OCI-LY1 (cell line): Measurements from ENCODE around the gene RAB4A.

Experiments
- H2AFZ ChIP-seq: fragments of 200-600 bp; sonication (generic), shearing (Covaris generic); 2 replicates; pipeline ENCODE4 v1.6.0; 2014; ENCODE audit warnings: antibody characterized with exemption, mild to moderate bottlenecking, low read length
- H3F3A ChIP-seq: fragments of 200-600 bp; sonication (generic), shearing (Covaris generic); 2 replicates; pipeline ENCODE4 v1.6.0; 2014; ENCODE audit warnings: mild to moderate bottlenecking, antibody characterized with exemption, low read length, moderate library complexity; ENCODE audit not compliant: insufficient read depth
- H3K27ac ChIP-seq: fragments of 200-600 bp; sonication (generic); 2 replicates; pipeline ENCODE4 v1.5.1; 2014; ENCODE audit warnings: low read length, mixed run types, mild to moderate bottlenecking, low read depth; ENCODE audit not compliant: poor library complexity, severe bottlenecking
- H3K27me3 ChIP-seq: fragments of 200-600 bp; sonication (generic); 2 replicates; pipeline ENCODE4 v1.6.0; 2014; ENCODE audit warnings: antibody characterized with exemption, mild to moderate bottlenecking, low read length, moderate library complexity; ENCODE audit not compliant: insufficient read depth
- H3K36me3 ChIP-seq: fragments of 200-600 bp; sonication (generic); 2 replicates; pipeline ENCODE4 v1.6.1; 2014; ENCODE audit warnings: mild to moderate bottlenecking, antibody characterized with exemption, low read length, moderate library complexity, mixed read lengths; ENCODE audit not compliant: insufficient read depth
- H3K4me1 ChIP-seq: fragments of 200-600 bp; sonication (generic); 2 replicates; pipeline ENCODE4 v1.5.1; 2014; ENCODE audit warnings: mild to moderate bottlenecking, low read length, moderate library complexity; ENCODE audit not compliant: insufficient read depth, severe bottlenecking
- H3K4me2 ChIP-seq: fragments of 200-600 bp; sonication (generic), shearing (Covaris generic); 2 replicates; pipeline ENCODE4 v1.6.1; 2014; ENCODE audit warnings: low read length
- H3K4me3 ChIP-seq: fragments of 200-600 bp; sonication (generic); 2 replicates; pipeline ENCODE4 v1.5.1; 2014; ENCODE audit warnings: low read length, low read depth, mild to moderate bottlenecking, mixed read lengths; ENCODE audit not compliant: poor library complexity, severe bottlenecking
- H3K79me2 ChIP-seq: fragments of 200-600 bp; shearing (Covaris generic); 2 replicates; pipeline ENCODE4 v1.6.1; 2016; ENCODE audit warnings: mixed run types, low read length, mixed read lengths; ENCODE audit not compliant: insufficient read depth
- H3K9ac ChIP-seq: fragments of 200-600 bp; sonication (generic), shearing (Covaris generic); 2 replicates; pipeline ENCODE4 v1.6.1; 2014; ENCODE audit warnings: mild to moderate bottlenecking, low read length, mixed read lengths
- H3K9me2 ChIP-seq: fragments of 200-600 bp; sonication (generic), shearing (Covaris generic); 2 replicates; pipeline ENCODE4 v1.6.1; 2014; ENCODE audit warnings: low read depth, mild to moderate bottlenecking, low read length, mixed read lengths
- H3K9me3 ChIP-seq: fragments of 200-600 bp; shearing (Covaris generic); 2 replicates; pipeline ENCODE4 v1.6.1; 2014; ENCODE audit warnings: low read length, mixed read lengths
- H4K20me1 ChIP-seq: fragments of 200-600 bp; sonication (generic), shearing (Covaris generic); 2 replicates; pipeline ENCODE4 v1.6.0; 2016; ENCODE audit warnings: mild to moderate bottlenecking, low read length; ENCODE audit not compliant: insufficient read depth
- EZH2 ChIP-seq: fragments of 200-600 bp; sonication (generic), shearing (Covaris generic); IDR thresholded peaks from 2 replicates; pipeline ENCODE4 v1.8.0; 2017; ENCODE audit warnings: borderline replicate concordance, mixed run types, mild to moderate bottlenecking, antibody characterized with exemption, low read length, moderate library complexity, mixed read lengths
- TF ChIP-seq, protein P1 (sequence below): fragments of 200-600 bp; sonication (generic), shearing (Covaris generic); IDR thresholded peaks from 2 replicates; pipeline ENCODE4 v1.5.1; 2017; ENCODE audit warnings: mild to moderate bottlenecking, antibody characterized with exemption, low read length, moderate library complexity, mixed read lengths

Gene RAB4A

DNA sequence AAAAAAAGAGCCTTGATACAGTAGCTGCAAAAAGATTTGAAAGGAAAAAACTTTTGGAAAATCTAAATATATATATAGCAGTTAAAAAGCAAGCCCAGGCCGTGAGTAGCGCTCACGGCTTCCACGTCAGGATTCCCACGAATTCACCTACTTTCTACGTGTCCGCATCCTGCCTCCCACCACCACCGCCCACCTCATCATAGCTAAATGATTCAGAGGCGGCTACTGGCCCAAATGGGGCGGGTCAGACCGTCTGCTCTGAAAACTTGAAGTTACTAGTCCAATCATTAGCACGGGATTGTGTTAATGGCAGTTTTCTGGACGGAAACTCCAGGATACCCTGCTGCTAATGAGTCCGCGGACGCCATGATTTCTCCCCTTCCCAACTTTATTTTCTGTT lies 73.2 kb downstream of the RAB4A start:
- H3K4me2 ChIP-seq, result 0 out of 2 replicates have a peak overlapping the region, but pooled peaks have one; percentile 68
- no peaks in the 10 kb centered on the region for H4K20me1 ChIP-seq
- H3F3A ChIP-seq, result no peaks in the 10 kb centered on the region
- no peaks in the 10 kb centered on the region; the same call in 1 of the 2 replicates for H3K36me3 ChIP-seq
- no peak overlapping the region for H3K27ac ChIP-seq
- H3K27me3 ChIP-seq, result peaks cover 6% of the 10 kb centered on the region; the same call in 1 of the 2 replicates
- H3K9ac ChIP-seq, result no peak overlapping the region
- H3K4me1 ChIP-seq, result peaks cover 30% of the 10 kb centered on the region
- peaks cover 10% of the 10 kb centered on the region for H3K79me2 ChIP-seq
- H3K4me3 ChIP-seq, result no peak overlapping the region
- H2AFZ ChIP-seq, result no peak overlapping the region
- no peaks in the 10 kb centered on the region for H3K9me3 ChIP-seq
- H3K9me2 ChIP-seq, result no peaks in the 10 kb centered on the region
- no peak for TF ChIP-seq EZH2
- TF ChIP-seq, protein P1, sequence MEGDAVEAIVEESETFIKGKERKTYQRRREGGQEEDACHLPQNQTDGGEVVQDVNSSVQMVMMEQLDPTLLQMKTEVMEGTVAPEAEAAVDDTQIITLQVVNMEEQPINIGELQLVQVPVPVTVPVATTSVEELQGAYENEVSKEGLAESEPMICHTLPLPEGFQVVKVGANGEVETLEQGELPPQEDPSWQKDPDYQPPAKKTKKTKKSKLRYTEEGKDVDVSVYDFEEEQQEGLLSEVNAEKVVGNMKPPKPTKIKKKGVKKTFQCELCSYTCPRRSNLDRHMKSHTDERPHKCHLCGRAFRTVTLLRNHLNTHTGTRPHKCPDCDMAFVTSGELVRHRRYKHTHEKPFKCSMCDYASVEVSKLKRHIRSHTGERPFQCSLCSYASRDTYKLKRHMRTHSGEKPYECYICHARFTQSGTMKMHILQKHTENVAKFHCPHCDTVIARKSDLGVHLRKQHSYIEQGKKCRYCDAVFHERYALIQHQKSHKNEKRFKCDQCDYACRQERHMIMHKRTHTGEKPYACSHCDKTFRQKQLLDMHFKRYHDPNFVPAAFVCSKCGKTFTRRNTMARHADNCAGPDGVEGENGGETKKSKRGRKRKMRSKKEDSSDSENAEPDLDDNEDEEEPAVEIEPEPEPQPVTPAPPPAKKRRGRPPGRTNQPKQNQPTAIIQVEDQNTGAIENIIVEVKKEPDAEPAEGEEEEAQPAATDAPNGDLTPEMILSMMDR, result no peak

DNA sequence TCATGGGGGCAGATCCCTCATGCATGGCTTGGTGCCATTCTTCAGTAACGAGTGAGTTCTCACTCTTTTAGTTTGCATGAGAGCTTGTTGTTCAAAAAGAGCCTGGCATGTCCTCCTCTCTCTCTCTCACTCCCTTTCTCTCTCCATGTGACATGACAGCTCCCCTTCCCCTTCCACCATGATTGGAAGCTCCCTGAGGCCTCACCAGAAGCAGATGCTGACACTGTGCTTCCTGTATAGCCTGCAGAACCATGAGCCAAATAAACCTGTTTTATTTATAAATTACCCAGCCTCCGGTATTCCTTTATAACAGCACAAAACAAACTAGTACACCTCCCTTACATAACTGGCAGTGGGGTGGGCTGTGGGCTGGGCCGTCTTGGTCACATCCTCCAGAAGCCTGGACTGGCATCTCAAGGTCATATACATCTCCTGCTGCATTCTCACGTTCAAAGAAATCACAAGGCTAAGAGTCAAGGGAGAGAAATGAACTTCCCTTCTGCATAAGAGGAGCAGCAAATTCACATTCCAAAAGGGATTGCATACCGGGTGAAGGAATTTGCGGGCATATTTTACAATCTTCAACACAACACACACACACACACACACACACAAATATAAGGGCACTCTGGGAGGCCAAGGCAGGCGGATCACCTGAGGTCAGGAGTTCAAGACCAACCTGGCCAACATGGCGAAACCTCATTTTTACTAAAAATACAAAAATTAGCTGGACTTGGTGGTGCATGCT lies 74.2 kb downstream of the RAB4A start:
- H3K27me3 ChIP-seq, result peaks cover 6% of the 10 kb centered on the region; the same call in 1 of the 2 replicates
- no peak overlapping the region for H3K27ac ChIP-seq
- H3K9ac ChIP-seq, result no peak overlapping the region
- no peak overlapping the region for H3K4me3 ChIP-seq
- TF ChIP-seq, protein P1, result no peak
- no peak for TF ChIP-seq EZH2
- no peak overlapping the region for H3K4me2 ChIP-seq
- no peaks in the 10 kb centered on the region; the same call in 1 of the 2 replicates for H3K36me3 ChIP-seq
- H3K4me1 ChIP-seq, result peaks cover 29% of the 10 kb centered on the region
- no peaks in the 10 kb centered on the region for H3F3A ChIP-seq
- H3K9me2 ChIP-seq, result no peaks in the 10 kb centered on the region
- H3K79me2 ChIP-seq, result 0 out of 2 replicates have a peak, but pooled peaks cover 2% of the 10 kb centered on the region
- H2AFZ ChIP-seq, result no peak overlapping the region
- H3K9me3 ChIP-seq, result no peaks in the 10 kb centered on the region
- H4K20me1 ChIP-seq, result no peaks in the 10 kb centered on the region

DNA sequence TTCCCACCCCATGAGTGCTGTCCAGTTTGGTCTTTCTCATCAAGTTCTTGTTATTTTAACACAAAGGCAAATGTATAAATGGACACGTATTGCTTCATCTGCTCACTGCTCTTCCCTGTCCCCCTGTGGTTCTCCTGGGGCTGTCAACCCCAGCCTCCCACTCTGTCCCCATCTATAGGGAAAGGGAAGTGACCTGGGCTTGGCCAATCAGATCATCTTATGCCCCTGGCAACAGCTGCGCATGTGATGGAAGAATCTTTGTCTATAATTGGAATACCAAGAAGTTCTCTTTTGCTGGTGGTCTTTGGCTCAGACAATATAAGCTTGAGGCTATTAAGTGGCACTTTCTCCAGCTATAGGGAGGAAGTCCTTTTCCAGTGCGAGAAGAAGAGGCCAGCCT lies 76.6 kb downstream of the RAB4A start:
- peaks cover 6% of the 10 kb centered on the region; the same call in 1 of the 2 replicates for H3K27me3 ChIP-seq
- H3K9ac ChIP-seq, result no peak overlapping the region
- H3K36me3 ChIP-seq, result no peaks in the 10 kb centered on the region; the same call in 1 of the 2 replicates
- no peak overlapping the region for H2AFZ ChIP-seq
- TF ChIP-seq, protein P1, result no peak
- TF ChIP-seq EZH2, result no peak
- no peaks in the 10 kb centered on the region for H3K9me2 ChIP-seq
- H3F3A ChIP-seq, result no peaks in the 10 kb centered on the region
- peaks cover 24% of the 10 kb centered on the region for H3K4me1 ChIP-seq
- H3K4me2 ChIP-seq, result no peak overlapping the region
- H3K9me3 ChIP-seq, result no peaks in the 10 kb centered on the region
- H3K79me2 ChIP-seq, result no peaks in the 10 kb centered on the region
- H4K20me1 ChIP-seq, result no peaks in the 10 kb centered on the region
- H3K27ac ChIP-seq, result no peak overlapping the region
- no peak overlapping the region for H3K4me3 ChIP-seq
